GM12864 (cell line): ENCODE data around the gene FBXO17.

Experiments used
- DNase-seq: peaks from one replicate; pipeline ENCODE4 v3.0.0-alpha.2; 2011; ENCODE audit warnings: low read depth
- H3K4me3 ChIP-seq: 2 replicates; pipeline ENCODE4 v1.5.1; 2011; ENCODE audit warnings: mild to moderate bottlenecking, low read depth, low read length, control low read depth
- TF ChIP-seq, protein P1 (sequence below): IDR thresholded peaks from 2 replicates; pipeline ENCODE4 v1.5.1; 2011; ENCODE audit warnings: low read depth, mild to moderate bottlenecking, moderate library complexity, low read length, control low read depth, inconsistent platforms; ENCODE audit errors: missing control alignments

FBXO17 gene

DNA sequence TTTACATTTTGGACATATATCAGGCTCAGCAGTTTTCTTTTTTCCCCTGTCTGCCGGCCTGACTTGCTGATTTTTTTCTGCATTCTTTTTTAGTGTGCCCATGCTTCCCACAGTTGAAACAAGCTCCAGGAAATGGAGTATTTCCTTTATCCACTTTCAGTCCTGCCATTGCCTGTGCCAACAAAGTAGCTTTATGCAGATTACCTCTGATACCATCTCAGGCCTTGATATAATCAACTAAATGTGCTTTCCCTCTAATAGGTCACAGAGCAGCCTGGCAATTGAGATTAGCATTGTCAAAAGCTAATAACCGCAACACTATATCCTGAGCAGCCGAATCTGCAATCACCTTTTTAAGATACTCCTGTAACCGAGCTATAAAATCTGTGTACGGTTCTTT is 35.6 kb downstream of the FBXO17 start:
- TF ChIP-seq, protein P1, sequence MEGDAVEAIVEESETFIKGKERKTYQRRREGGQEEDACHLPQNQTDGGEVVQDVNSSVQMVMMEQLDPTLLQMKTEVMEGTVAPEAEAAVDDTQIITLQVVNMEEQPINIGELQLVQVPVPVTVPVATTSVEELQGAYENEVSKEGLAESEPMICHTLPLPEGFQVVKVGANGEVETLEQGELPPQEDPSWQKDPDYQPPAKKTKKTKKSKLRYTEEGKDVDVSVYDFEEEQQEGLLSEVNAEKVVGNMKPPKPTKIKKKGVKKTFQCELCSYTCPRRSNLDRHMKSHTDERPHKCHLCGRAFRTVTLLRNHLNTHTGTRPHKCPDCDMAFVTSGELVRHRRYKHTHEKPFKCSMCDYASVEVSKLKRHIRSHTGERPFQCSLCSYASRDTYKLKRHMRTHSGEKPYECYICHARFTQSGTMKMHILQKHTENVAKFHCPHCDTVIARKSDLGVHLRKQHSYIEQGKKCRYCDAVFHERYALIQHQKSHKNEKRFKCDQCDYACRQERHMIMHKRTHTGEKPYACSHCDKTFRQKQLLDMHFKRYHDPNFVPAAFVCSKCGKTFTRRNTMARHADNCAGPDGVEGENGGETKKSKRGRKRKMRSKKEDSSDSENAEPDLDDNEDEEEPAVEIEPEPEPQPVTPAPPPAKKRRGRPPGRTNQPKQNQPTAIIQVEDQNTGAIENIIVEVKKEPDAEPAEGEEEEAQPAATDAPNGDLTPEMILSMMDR = no peak
- no peak for DNase-seq

DNA sequence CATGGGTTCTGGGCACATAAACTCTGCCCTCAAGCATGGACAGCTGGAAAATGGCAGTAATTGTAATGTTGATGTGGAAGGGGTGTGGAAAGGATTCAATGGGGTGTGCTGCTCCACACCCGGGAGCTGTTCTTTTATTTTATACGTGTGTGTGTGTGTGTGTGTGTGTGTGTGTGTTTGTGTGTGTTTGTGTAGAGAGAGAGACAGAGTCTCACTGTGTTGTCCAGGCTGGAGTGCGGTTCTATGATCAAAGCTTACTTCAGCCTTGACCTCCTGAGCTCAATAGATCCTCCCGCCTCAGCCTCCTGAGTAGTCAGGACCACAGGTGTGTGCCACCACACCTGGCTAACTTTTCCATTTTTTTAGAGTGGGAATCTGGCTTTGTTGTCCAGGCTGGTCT is 42.0 kb downstream of the FBXO17 start:
- no peak overlapping the region for H3K4me3 ChIP-seq
- DNase-seq = no peak
- TF ChIP-seq, protein P1 = no peak

More for the DNA sequence above, 35.6 kb downstream of the FBXO17 start:
- no peak overlapping the region for H3K4me3 ChIP-seq

DNA sequence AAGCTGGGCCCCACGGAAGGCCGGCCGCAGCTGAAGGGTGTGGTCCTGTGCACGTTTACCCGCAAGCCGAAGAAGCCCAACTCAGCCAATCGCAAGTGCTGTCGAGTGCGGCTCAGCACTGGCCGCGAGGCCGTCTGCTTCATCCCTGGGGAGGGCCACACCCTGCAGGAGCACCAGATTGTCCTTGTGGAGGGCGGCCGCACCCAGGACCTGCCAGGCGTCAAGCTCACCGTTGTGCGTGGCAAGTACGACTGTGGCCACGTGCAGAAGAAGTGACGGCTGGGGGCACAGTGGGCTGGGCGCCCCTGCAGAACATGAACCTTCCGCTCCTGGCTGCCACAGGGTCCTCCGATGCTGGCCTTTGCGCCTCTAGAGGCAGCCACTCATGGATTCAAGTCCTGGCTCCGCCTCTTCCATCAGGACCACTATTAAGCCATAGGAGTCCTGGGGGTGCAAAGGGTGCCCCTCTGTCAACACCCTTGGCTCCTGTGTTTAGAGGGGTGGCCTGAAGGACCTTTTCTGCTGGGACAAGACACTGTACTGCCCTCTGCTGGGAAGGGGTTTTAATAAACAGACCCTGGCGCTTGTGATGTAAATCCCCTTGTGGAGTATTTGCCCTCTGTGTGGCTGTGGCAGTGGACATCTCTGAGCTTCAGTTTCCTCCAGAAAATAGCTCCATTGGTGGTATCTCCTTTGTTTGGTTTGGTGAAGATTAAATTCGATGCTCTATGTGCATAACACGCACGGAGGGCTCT is 42.9 kb downstream of the FBXO17 start:
- no peak overlapping the region for H3K4me3 ChIP-seq
- TF ChIP-seq, protein P1 = peak; percentile 38
- DNase-seq = peak; percentile 31

DNA sequence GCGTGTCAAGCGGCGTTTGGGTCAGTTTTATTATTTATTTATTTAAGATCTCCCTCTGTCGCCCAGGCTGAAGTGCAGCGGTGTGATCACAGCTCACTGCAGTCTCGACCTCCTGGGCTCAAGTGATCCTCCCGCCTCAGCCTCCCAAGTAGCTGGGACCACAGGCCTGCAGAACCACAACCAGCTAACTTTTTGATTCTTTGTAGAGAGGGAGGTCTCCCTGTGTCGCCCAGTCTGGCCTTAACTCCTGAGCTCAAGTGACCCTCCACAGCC is 44.1 kb downstream of the FBXO17 start:
- DNase-seq = no peak
- H3K4me3 ChIP-seq = peak overlapping the region; percentile 96
- TF ChIP-seq, protein P1 = no peak

DNA sequence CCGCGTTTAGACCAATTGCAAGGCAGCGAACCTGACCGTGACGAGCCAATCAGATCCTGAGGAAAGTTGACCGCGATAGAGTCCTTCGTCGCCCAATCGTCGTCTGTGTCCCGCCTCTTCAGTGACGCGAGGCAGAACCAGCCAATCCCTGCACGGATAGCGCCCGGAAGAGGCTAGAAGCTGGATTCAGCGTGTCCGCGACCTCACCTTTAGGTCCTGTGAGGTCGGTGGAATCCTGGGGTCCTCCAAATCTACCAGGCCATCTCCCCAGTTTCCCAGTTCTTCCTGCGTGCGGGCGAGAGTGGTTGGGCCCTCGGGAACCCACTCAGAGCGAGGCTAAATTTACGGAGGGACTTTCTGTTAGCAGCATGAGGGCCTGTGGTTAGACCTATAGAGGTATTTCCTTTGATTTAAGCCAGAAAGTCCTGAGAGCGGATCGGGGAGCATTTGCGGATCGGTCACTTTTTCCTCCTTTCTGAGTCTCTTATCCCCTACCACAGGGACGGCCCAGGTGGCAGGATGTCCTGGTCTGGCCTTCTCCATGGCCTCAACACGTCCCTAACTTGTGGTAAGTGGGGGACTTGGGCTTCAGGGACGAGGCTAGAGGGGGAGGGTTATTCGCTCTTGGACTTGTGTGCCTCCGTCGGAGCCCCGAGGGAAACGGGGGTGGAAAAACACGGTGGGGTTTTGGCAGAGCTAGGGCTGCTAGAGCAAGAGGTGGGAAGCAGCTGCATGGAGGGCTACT is 44.6 kb downstream of the FBXO17 start, which contains the start of gene MRPS12:
TSS of gene MRPS12 (plus strand) at position 169 of the 745 bp plus-strand sequence. CDS start at position 520, 351 bp downstream.
- DNase-seq = peak; percentile 100
- H3K4me3 ChIP-seq = peak within 1 kb of the TSS; percentile 96
- TF ChIP-seq, protein P1 = no peak

DNA sequence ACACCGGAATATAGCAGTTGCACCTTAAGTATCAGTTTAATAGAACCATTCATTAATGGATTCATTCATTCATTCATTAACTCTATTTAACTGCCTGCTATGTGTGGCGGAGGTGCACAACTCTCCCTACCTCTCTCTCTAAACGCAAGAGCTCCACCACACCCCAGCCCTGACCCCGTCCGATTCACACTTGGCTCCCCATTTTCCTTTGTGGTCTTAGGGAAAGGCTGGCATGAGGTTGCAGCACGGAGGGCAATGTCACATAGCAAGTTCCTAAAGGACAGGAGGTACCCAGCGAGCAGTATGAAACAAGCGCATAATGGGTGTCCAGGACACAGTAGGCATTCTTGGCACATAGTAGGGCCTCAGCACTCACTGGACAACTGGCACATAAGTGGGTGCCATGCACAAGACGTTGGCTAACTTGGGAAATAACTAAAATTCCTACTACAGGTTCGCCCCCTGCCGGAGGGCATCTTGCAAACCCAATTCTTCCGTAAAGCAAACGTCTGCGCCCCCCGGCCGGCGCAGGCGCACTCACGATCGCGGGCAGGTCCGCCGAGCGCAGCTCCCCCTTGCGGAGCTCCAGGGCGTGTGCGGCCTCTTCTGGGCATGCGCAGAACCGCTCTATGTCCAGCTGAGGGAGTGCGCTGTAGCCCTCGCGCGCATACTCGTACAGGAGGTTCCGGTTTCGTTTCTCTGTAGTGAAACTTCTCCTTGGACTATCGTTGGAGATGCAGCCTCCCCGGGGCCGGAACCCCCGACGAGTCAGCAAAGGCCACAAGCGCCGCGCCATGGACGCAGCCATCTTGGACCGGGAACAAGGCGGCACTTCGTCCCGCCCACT is 45.4 kb downstream of the FBXO17 start, which contains the start of gene SARS2:
TSS of gene SARS2 (minus strand) at position 835 of the 847 bp plus-strand sequence. CDS start at position 808, 27 bp downstream.
- peak; percentile 83 for DNase-seq
- TF ChIP-seq, protein P1 = peak; percentile 96
- H3K4me3 ChIP-seq = peak within 1 kb of the TSS; percentile 96
